Osteocyte (in vitro differentiated cells): ENCODE data around the gene SLC6A13. TPM values are rescaled to one million over a fixed set of nuclear protein-coding genes. Genes with fewer than 3 reads are reported as not detected.

Experiments used
- DNase-seq: peaks from one replicate; pipeline ENCODE4 v3.0.0; 2021; ENCODE audit warnings: mixed read lengths; ENCODE audit not compliant: unreplicated experiment; ENCODE audit errors: extremely low spot score
- H3K27ac Mint-ChIP-seq: one replicate; pipeline ENCODE4 v1.8.0; 2021; ENCODE audit warnings: mild to moderate bottlenecking, mixed read lengths; ENCODE audit not compliant: unreplicated experiment
- H3K27me3 Mint-ChIP-seq: one replicate; pipeline ENCODE4 v1.8.0; 2021; ENCODE audit warnings: mixed read lengths; ENCODE audit not compliant: unreplicated experiment
- H3K36me3 Mint-ChIP-seq: one replicate; pipeline ENCODE4 v1.8.0; 2021; ENCODE audit warnings: mixed read lengths; ENCODE audit not compliant: unreplicated experiment
- H3K4me1 Mint-ChIP-seq: one replicate; pipeline ENCODE4 v1.8.0; 2021; ENCODE audit warnings: mixed read lengths; ENCODE audit not compliant: unreplicated experiment
- H3K4me3 Mint-ChIP-seq: one replicate; pipeline ENCODE4 v1.8.0; 2021; ENCODE audit warnings: mild to moderate bottlenecking, moderate library complexity, mixed read lengths; ENCODE audit not compliant: unreplicated experiment
- H3K9me3 Mint-ChIP-seq: one replicate; pipeline ENCODE4 v1.8.0; 2021; ENCODE audit warnings: mixed read lengths; ENCODE audit not compliant: unreplicated experiment
- CTCF ChIP-seq: fragments of 200-600 bp; sonication (generic); IDR thresholded peaks from 2 replicates; pipeline ENCODE4 v1.5.0; 2021; ENCODE audit warnings: antibody characterized with exemption, mild to moderate bottlenecking, moderate library complexity
- total RNA-seq: library from RNA; stranded (reverse); gene quantifications from 2 replicates; pipeline ENCODE4 v1.2.1, GENCODE V29; 2021

Gene SLC6A13
- total RNA-seq, 1 donor from 2014 or later, result 0.43 TPM

GRCh38 chr12:229441-230191, 33.0 kb downstream of the SLC6A13 start:
- Mint-ChIP-seq H3K36me3 (no peaks in the 10 kb centered on the region), H3K27ac (no peak overlapping the region), H3K9me3 (no peaks in the 10 kb centered on the region), H3K27me3 (peaks cover 61% of the 10 kb centered on the region), H3K4me3 (no peak overlapping the region), H3K4me1 (no peaks in the 10 kb centered on the region)
- TF ChIP-seq CTCF, result no peak
- peak; percentile 73 for DNase-seq

GRCh38 chr12:228846-229200, 33.8 kb downstream of the SLC6A13 start:
- no peak overlapping the region for H3K4me3 Mint-ChIP-seq
- no peaks in the 10 kb centered on the region for H3K36me3 Mint-ChIP-seq
- H3K27ac Mint-ChIP-seq, result no peak overlapping the region
- no peaks in the 10 kb centered on the region for H3K9me3 Mint-ChIP-seq
- H3K4me1 Mint-ChIP-seq, result no peaks in the 10 kb centered on the region
- TF ChIP-seq CTCF, result no peak
- H3K27me3 Mint-ChIP-seq, result peaks cover 61% of the 10 kb centered on the region
- peak; percentile 51 for DNase-seq

GRCh38 chr12:227923-228845, 34.5 kb downstream of the SLC6A13 start:
- H3K36me3 Mint-ChIP-seq, result no peaks in the 10 kb centered on the region
- no peak for TF ChIP-seq CTCF
- H3K9me3 Mint-ChIP-seq, result no peaks in the 10 kb centered on the region
- H3K4me3 Mint-ChIP-seq, result no peak overlapping the region
- no peaks in the 10 kb centered on the region for H3K4me1 Mint-ChIP-seq
- H3K27me3 Mint-ChIP-seq, result peaks cover 66% of the 10 kb centered on the region
- no peak overlapping the region for H3K27ac Mint-ChIP-seq
- DNase-seq, result peak; percentile 64

- Mint-ChIP-seq H3K27me3 (peaks cover 70% of the 10 kb centered on the region), H3K36me3 (no peaks in the 10 kb centered on the region), H3K4me3 (no peak overlapping the region), H3K9me3 (no peaks in the 10 kb centered on the region), H3K27ac (no peak overlapping the region), H3K4me1 (no peaks in the 10 kb centered on the region)
- TF ChIP-seq CTCF, result no peak
- peak; percentile 74 for DNase-seq
Observed at GRCh38 chr12:227286-227915, 35.2 kb downstream of the SLC6A13 start.
